Ectodermal cell (in vitro differentiated cells): Measurements from ENCODE around the gene PCCA.

Experiments used
- H3K27ac ChIP-seq: 2 replicates; pipeline ENCODE4 v1.7.0; 2013; ENCODE audit warnings: mild to moderate bottlenecking, low read depth, low read length; ENCODE audit not compliant: insufficient read depth, poor library complexity, severe bottlenecking
- H3K27me3 ChIP-seq: 2 replicates; pipeline ENCODE4 v1.7.0; 2013; ENCODE audit warnings: mild to moderate bottlenecking, low read length; ENCODE audit not compliant: insufficient read depth, control insufficient read depth, poor library complexity, severe bottlenecking
- H3K36me3 ChIP-seq: one replicate; pipeline ENCODE4 v1.7.0; 2013; ENCODE audit warnings: low read length; ENCODE audit not compliant: control insufficient read depth, insufficient read depth
- H3K4me1 ChIP-seq: one replicate; pipeline ENCODE4 v1.7.0; 2013; ENCODE audit warnings: low read length; ENCODE audit not compliant: control insufficient read depth, insufficient read depth
- H3K4me3 ChIP-seq: 2 replicates; pipeline ENCODE4 v1.7.0; 2013; ENCODE audit warnings: low read depth, low read length, control low read depth; ENCODE audit not compliant: insufficient read depth
- H3K9me3 ChIP-seq: 2 replicates; pipeline ENCODE4 v1.7.0; 2013; ENCODE audit warnings: mild to moderate bottlenecking, low read length, moderate library complexity; ENCODE audit not compliant: control insufficient read depth
- WGBS, 2 experiments: methylation state at CpG; one replicate each; pipeline ENCODE4 v1.1.7; 2013; ENCODE audit warnings: missing lambda C conversion rate in 2 of 2; 5-methylcytosine and 5-hydroxymethylcytosine counted together

PCCA gene

GRCh38 chr13:100339411-100339940 lies 250.6 kb downstream of the PCCA start:
- Histone ChIP-seq H3K4me3 (no peak overlapping the region), H3K27me3 (no peaks in the 10 kb centered on the region), H3K9me3 (no peaks in the 10 kb centered on the region), H3K36me3 (no peaks in the 10 kb centered on the region), H3K4me1 (no peaks in the 10 kb centered on the region), H3K27ac (no peak overlapping the region)
- 92 to 95% methylated on average over 7 to 8 of the region's 8 CpGs for WGBS, 2 experiments

GRCh38 chr13:100340865-100341264 lies 252.0 kb downstream of the PCCA start:
- Histone ChIP-seq H3K4me3 (no peak overlapping the region), H3K9me3 (no peaks in the 10 kb centered on the region), H3K27ac (no peak overlapping the region), H3K27me3 (no peaks in the 10 kb centered on the region), H3K36me3 (peaks cover 6% of the 10 kb centered on the region), H3K4me1 (no peaks in the 10 kb centered on the region)
- whole genome bisulfite sequencing, 2 experiments = 100% methylated on average over 1 to 2 of the region's 2 CpGs

- H3K4me3 ChIP-seq = no peak overlapping the region
- no peaks in the 10 kb centered on the region for H3K4me1 ChIP-seq
- H3K27me3 ChIP-seq = no peaks in the 10 kb centered on the region
- peaks cover 6% of the 10 kb centered on the region for H3K36me3 ChIP-seq
- H3K9me3 ChIP-seq = no peaks in the 10 kb centered on the region
- 95 to 97% methylated on average over 6 of the region's 6 CpGs for WGBS, 2 experiments
- H3K27ac ChIP-seq = no peak overlapping the region
These were observed 252.4 kb downstream of the PCCA start for GRCh38 chr13:100341327-100341726.

GRCh38 chr13:100344544-100344943 lies 255.7 kb downstream of the PCCA start:
- 82 to 86% methylated on average over 4 of the region's 4 CpGs for whole genome bisulfite sequencing, 2 experiments
- Histone ChIP-seq H3K27ac (no peak overlapping the region), H3K4me3 (no peak overlapping the region), H3K27me3 (no peaks in the 10 kb centered on the region), H3K36me3 (peaks cover 6% of the 10 kb centered on the region), H3K4me1 (no peaks in the 10 kb centered on the region), H3K9me3 (no peaks in the 10 kb centered on the region)

GRCh38 chr13:100347968-100348367 lies 259.1 kb downstream of the PCCA start:
- Histone ChIP-seq H3K27me3 (no peaks in the 10 kb centered on the region), H3K4me1 (no peaks in the 10 kb centered on the region), H3K4me3 (no peak overlapping the region), H3K27ac (no peak overlapping the region), H3K9me3 (no peaks in the 10 kb centered on the region), H3K36me3 (peaks cover 6% of the 10 kb centered on the region)
- WGBS, 2 experiments = 93 to 97% methylated on average over 3 of the region's 3 CpGs

- Histone ChIP-seq H3K27ac (no peak overlapping the region), H3K27me3 (no peaks in the 10 kb centered on the region), H3K4me1 (no peaks in the 10 kb centered on the region), H3K36me3 (peaks cover 6% of the 10 kb centered on the region), H3K9me3 (no peaks in the 10 kb centered on the region), H3K4me3 (no peak overlapping the region)
- WGBS, 2 experiments = 78 to 83% methylated on average over 3 of the region's 3 CpGs
These were observed 260.7 kb downstream of the PCCA start for GRCh38 chr13:100349594-100349993.

GRCh38 chr13:100350601-100351000 lies 261.7 kb downstream of the PCCA start:
- Histone ChIP-seq H3K4me3 (no peak overlapping the region), H3K27ac (no peak overlapping the region), H3K9me3 (no peaks in the 10 kb centered on the region)

GRCh38 chr13:100356426-100356825 lies 267.5 kb downstream of the PCCA start:
- H3K36me3 ChIP-seq = no peaks in the 10 kb centered on the region
- no peaks in the 10 kb centered on the region for H3K4me1 ChIP-seq
- H3K27me3 ChIP-seq = no peaks in the 10 kb centered on the region
- 86% methylated on average over 1 of the region's 1 CpG; no CpG with 5 or more reads in 1 of the 2 experiments for WGBS, 2 experiments
- no peak overlapping the region for H3K27ac ChIP-seq
- no peak overlapping the region for H3K4me3 ChIP-seq
- H3K9me3 ChIP-seq = no peaks in the 10 kb centered on the region

More at GRCh38 chr13:100350601-100351000, 261.7 kb downstream of the PCCA start:
- no peaks in the 10 kb centered on the region for H3K27me3 ChIP-seq
- H3K4me1 ChIP-seq = no peaks in the 10 kb centered on the region
- H3K36me3 ChIP-seq = peaks cover 2% of the 10 kb centered on the region

GRCh38 chr13:100356889-100357288 lies 268.0 kb downstream of the PCCA start:
- Histone ChIP-seq H3K36me3 (no peaks in the 10 kb centered on the region), H3K4me3 (no peak overlapping the region), H3K27me3 (no peaks in the 10 kb centered on the region), H3K27ac (no peak overlapping the region), H3K9me3 (no peaks in the 10 kb centered on the region), H3K4me1 (no peaks in the 10 kb centered on the region)
- 87 to 93% methylated on average over 2 to 3 of the region's 3 CpGs for WGBS, 2 experiments

GRCh38 chr13:100357764-100358163 lies 268.9 kb downstream of the PCCA start:
- Histone ChIP-seq H3K27ac (no peak overlapping the region), H3K4me1 (no peaks in the 10 kb centered on the region), H3K27me3 (no peaks in the 10 kb centered on the region), H3K9me3 (no peaks in the 10 kb centered on the region), H3K4me3 (no peak overlapping the region), H3K36me3 (no peaks in the 10 kb centered on the region)
- 93 to 97% methylated on average over 1 of the region's 1 CpG for WGBS, 2 experiments

GRCh38 chr13:100361504-100361903 lies 272.6 kb downstream of the PCCA start:
- no peaks in the 10 kb centered on the region for H3K36me3 ChIP-seq
- 91 to 97% methylated on average over 2 of the region's 2 CpGs for WGBS, 2 experiments
- no peak overlapping the region for H3K27ac ChIP-seq

More at GRCh38 chr13:100361504-100361903, 272.6 kb downstream of the PCCA start:
- Histone ChIP-seq H3K4me1 (no peaks in the 10 kb centered on the region), H3K9me3 (no peaks in the 10 kb centered on the region), H3K27me3 (no peaks in the 10 kb centered on the region), H3K4me3 (no peak overlapping the region)
